GM18520 (cell line): ENCODE measurements around the gene CLIP2.

Source experiments
- ATAC-seq: cut with Tn5 transposase; IDR thresholded peaks from one replicate; pipeline ENCODE4 v1.9.1; 2021; ENCODE audit not compliant: unreplicated experiment

The CLIP2 gene

GRCh38 chr7:74269757-74270277, 19.4 kb upstream of the CLIP2 start:
- ATAC-seq, result no peak

- no peak for ATAC-seq
Measured at GRCh38 chr7:74271742-74272141, 17.5 kb upstream of the CLIP2 start.

GRCh38 chr7:74272305-74273038, 16.7 kb upstream of the CLIP2 start:
- ATAC-seq, result no peak

GRCh38 chr7:74275401-74275881, 13.8 kb upstream of the CLIP2 start:
- no peak for ATAC-seq

- no peak for ATAC-seq
Measured at GRCh38 chr7:74277636-74278035, 11.6 kb upstream of the CLIP2 start.

GRCh38 chr7:74280985-74281384, 8.2 kb upstream of the CLIP2 start:
- no peak for ATAC-seq

- no peak for ATAC-seq
Measured at GRCh38 chr7:74282748-74283459, 6.3 kb upstream of the CLIP2 start.

- ATAC-seq, result no peak
Measured at GRCh38 chr7:74283858-74284447, 5.3 kb upstream of the CLIP2 start.

GRCh38 chr7:74284781-74285259, 4.4 kb upstream of the CLIP2 start:
- no peak for ATAC-seq

GRCh38 chr7:74286131-74286530, 3.1 kb upstream of the CLIP2 start:
- no peak for ATAC-seq

- ATAC-seq, result no peak
Measured at GRCh38 chr7:74287303-74288033, 1.7 kb upstream of the CLIP2 start.

GRCh38 chr7:74288034-74288881, 949 bp upstream of the CLIP2 start:
- ATAC-seq, result no peak

GRCh38 chr7:74289659-74290552, 699 bp downstream of the CLIP2 start:
- no peak for ATAC-seq

- ATAC-seq, result no peak
Measured at GRCh38 chr7:74290553-74290950, 1.3 kb downstream of the CLIP2 start.

GRCh38 chr7:74290981-74291441, 1.8 kb downstream of the CLIP2 start:
- no peak for ATAC-seq

GRCh38 chr7:74291535-74291934, 2.3 kb downstream of the CLIP2 start:
- ATAC-seq, result no peak

- ATAC-seq, result no peak
Measured at GRCh38 chr7:74292757-74293576, 3.8 kb downstream of the CLIP2 start.

GRCh38 chr7:74293577-74293908, 4.3 kb downstream of the CLIP2 start:
- no peak for ATAC-seq
